Gastrocnemius medialis (tissue), 4 donors: ENCODE measurements around the gene KBTBD2. TPM values are rescaled to one million over a fixed set of nuclear protein-coding genes. Genes with fewer than 3 reads are reported as not detected.

Experiments used
- ATAC-seq, 2 donors: fragments of 150-250 bp; one replicate each; pipeline ENCODE4 v1.9.1; 2016
- DNase-seq, 2 donors: peaks; one replicate each; pipeline ENCODE4 v3.0.0-alpha.2; 2019
- H3K27ac ChIP-seq, 4 donors: fragments of 200-600 bp; sonication (generic); 1 replicate in 1 of 4; 2 replicates in 3 of 4; pipeline ENCODE4 v1.5.1; 2016 to 2018; ENCODE audit warnings: mild to moderate bottlenecking in 2 of 4, moderate library complexity in 1 of 4
- H3K27me3 ChIP-seq, 3 donors: fragments of 200-600 bp; sonication (generic) in 2 of 3; 1 replicate in 1 of 3; 2 replicates in 2 of 3; pipeline versions ENCODE4 v1.5.1 to v1.6.0; 2016 to 2019; ENCODE audit warnings: mild to moderate bottlenecking in 1 of 3, moderate library complexity in 1 of 3
- H3K36me3 ChIP-seq, 2 donors: fragments of 200-600 bp; sonication (generic) in 1 of 2; one replicate each; pipeline ENCODE4 v1.5.1; 2017 to 2018
- H3K4me1 ChIP-seq, 2 donors: fragments of 200-600 bp; sonication (generic) in 1 of 2; one replicate each; pipeline ENCODE4 v1.5.1; 2016 to 2017; ENCODE audit warnings: mild to moderate bottlenecking in 2 of 2
- H3K4me3 ChIP-seq, 4 donors: fragments of 200-600 bp; sonication (generic) in 3 of 4; 1 replicate in 1 of 4; 2 replicates in 3 of 4; pipeline ENCODE4 v1.5.1; 2016 to 2019; ENCODE audit warnings: mild to moderate bottlenecking in 2 of 4
- H3K9me3 ChIP-seq, 3 donors: fragments of 200-600 bp; sonication (generic) in 2 of 3; 1 replicate in 1 of 3; 2 replicates in 2 of 3; pipeline ENCODE4 v1.5.1; 2016 to 2019
- CTCF ChIP-seq, 5 experiments: fragments of 450-650 bp in 3 of 5; fragments of 200-600 bp in 2 of 5; sonication (generic) in 2 of 5; IDR thresholded peaks in 4 of 5; conservative IDR thresholded peaks in 1 of 5; 1 replicate in 4 of 5; 2 replicates in 1 of 5; pipeline ENCODE4 v1.5.1; 2016 to 2019; ENCODE audit warnings: antibody characterized with exemption in 5 of 5, mild to moderate bottlenecking in 3 of 5, moderate library complexity in 3 of 5
- POLR2A ChIP-seq, 2 donors: fragments of 450-650 bp; IDR thresholded peaks; one replicate each; pipeline ENCODE4 v1.6.1; 2017; ENCODE audit warnings: antibody characterized with exemption in 2 of 2, mild to moderate bottlenecking in 2 of 2, moderate library complexity in 2 of 2
- in situ Hi-C, 4 donors: fragments of 200-750 bp; cut with MboI; loops; one replicate each; pipeline versions ENCODE4 v1.15.0 to v1.8.0; 2017; ENCODE audit warnings: low sequenced_read_pairs in 4 of 4
- intact Hi-C: fragments of 100-400 bp; cut with DNase I; formaldehyde crosslinking; loops from one replicate; pipeline ENCODE4 v1.15.1; 2023; ENCODE audit warnings: low total_unique reads
- total RNA-seq, 4 donors: library from RNA; depleted of rRNA; stranded (reverse); fragments of >200 nt; gene quantifications; one replicate each; pipeline versions ENCODE4 v1.1.0 to v1.2.3, GENCODE V29; 2016

The KBTBD2 gene
- total RNA-seq, 4 donors from 2014 or later, result 54.3 to 92.5 (median 64.1) TPM

GRCh38 chr7:32896564-32897347, 5.2 kb upstream of the KBTBD2 start:
- ATAC-seq (no peak), DNase-seq (no peak)
- H3K27ac ChIP-seq, result no peak overlapping the region
- H3K4me3 ChIP-seq, result no peak overlapping the region
- no peaks in the 10 kb centered on the region for H3K9me3 ChIP-seq
- H3K27me3 ChIP-seq, result no peaks in the 10 kb centered on the region
- no peak for TF ChIP-seq POLR2A (IDR thresholded peaks at IDR 0.05)
- no peak for TF ChIP-seq CTCF (IDR thresholded peaks at IDR 0.05 in 4 of 5, conservative IDR thresholded peaks at IDR 0.05 in 1 of 5)
- in situ Hi-C loops, result loop anchor here in 1 of 4 donors (10.0 kb wide), 1 partner anchor 48 kb away; no protein-coding TSS in a partner anchor
- H3K4me1 ChIP-seq, result peaks cover 4 to 8% of the 10 kb centered on the region in 2 donors
- H3K36me3 ChIP-seq, result no peaks in the 10 kb centered on the region
- intact Hi-C loops, result no loop called here

GRCh38 chr7:32894171-32894570, 2.6 kb upstream of the KBTBD2 start:
- ATAC-seq (no peak), DNase-seq (no peak)
- Histone ChIP-seq H3K4me3 (no peak overlapping the region), H3K27me3 (no peaks in the 10 kb centered on the region), H3K4me1 (peaks cover 11 to 15% of the 10 kb centered on the region in 2 donors), H3K9me3 (no peaks in the 10 kb centered on the region), H3K27ac (no peak overlapping the region), H3K36me3 (no peaks in the 10 kb centered on the region)
- in situ Hi-C loops, result loop anchor here in 1 of 4 donors (10.0 kb wide), 1 partner anchor 51 kb away; no protein-coding TSS in a partner anchor
- intact Hi-C loops, result loop anchor here (5.0 kb wide), 3 partner anchors 47 to 402 kb away; partner anchors contain the start of genes FKBP9 and LSM5
- no peak for TF ChIP-seq POLR2A (IDR thresholded peaks at IDR 0.05)
- no peak for TF ChIP-seq CTCF (IDR thresholded peaks at IDR 0.05 in 4 of 5, conservative IDR thresholded peaks at IDR 0.05 in 1 of 5)

GRCh38 chr7:32893722-32894121, 2.2 kb upstream of the KBTBD2 start:
- intact Hi-C loops, result loop anchor here (5.0 kb wide), 3 partner anchors 46 to 401 kb away; partner anchors contain the start of genes FKBP9 and LSM5
- no peak overlapping the region for H3K4me3 ChIP-seq
- H3K9me3 ChIP-seq, result no peaks in the 10 kb centered on the region
- DNase-seq (no peak), ATAC-seq (no peak)
- H3K27me3 ChIP-seq, result no peaks in the 10 kb centered on the region
- TF ChIP-seq CTCF (IDR thresholded peaks at IDR 0.05 in 4 of 5, conservative IDR thresholded peaks at IDR 0.05 in 1 of 5) (no peak), POLR2A (IDR thresholded peaks at IDR 0.05) (no peak)
- H3K4me1 ChIP-seq, result peaks cover 15 to 20% of the 10 kb centered on the region in 2 donors
- in situ Hi-C loops, result loop anchor here in 1 of 4 donors (10.0 kb wide), 1 partner anchor 51 kb away; no protein-coding TSS in a partner anchor
- H3K36me3 ChIP-seq, result no peaks in the 10 kb centered on the region
- peak overlapping the region in 2 of 4 donors; percentile 90 to 96 for H3K27ac ChIP-seq

DNA sequence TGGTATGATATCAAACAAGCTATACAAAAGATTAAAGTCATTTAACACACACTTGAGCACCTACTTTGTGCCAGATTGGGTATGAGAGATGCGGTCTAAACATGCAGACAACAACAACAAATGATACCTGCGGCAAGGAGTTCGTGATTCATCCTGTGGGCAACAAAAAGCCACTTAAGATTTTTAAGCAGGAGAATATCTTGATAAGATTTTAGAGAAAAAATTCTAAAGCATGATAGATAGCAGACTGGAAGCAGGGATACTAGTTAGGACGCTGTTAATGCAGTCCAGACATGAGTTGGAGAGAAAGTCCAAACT, 1.6 kb upstream of the KBTBD2 start:
- TF ChIP-seq POLR2A (IDR thresholded peaks at IDR 0.05) (no peak), CTCF (IDR thresholded peaks at IDR 0.05 in 4 of 5, conservative IDR thresholded peaks at IDR 0.05 in 1 of 5) (no peak)
- Histone ChIP-seq H3K27me3 (no peaks in the 10 kb centered on the region), H3K9me3 (no peaks in the 10 kb centered on the region), H3K4me1 (peaks cover 21 to 25% of the 10 kb centered on the region in 2 donors), H3K36me3 (no peaks in the 10 kb centered on the region), H3K27ac (peak overlapping the region; percentile 90 to 99 (median 96)), H3K4me3 (peak overlapping the region in 1 of 4 donors; percentile 67)
- in situ Hi-C loops, result loop anchor here in 1 of 4 donors (10.0 kb wide), 1 partner anchor 52 kb away; no protein-coding TSS in a partner anchor
- no peak for DNase-seq
- no peak for ATAC-seq
- intact Hi-C loops, result loop anchor here (5.0 kb wide), 3 partner anchors 46 to 401 kb away; partner anchors contain the start of genes FKBP9 and LSM5
